ENCODE measurements around the gene GNG13.

Gene GNG13

GRCh38 chr16:796296-797119, 4.0 kb downstream of the GNG13 start:
- TF ChIP-seq ZFX (IDR thresholded peaks at IDR 0.05) (no peak), CTCF (conservative IDR thresholded peaks at IDR 0.05) (no peak)
- peak overlapping the region; percentile 78 for H3K27ac ChIP-seq

GRCh38 chr16:795580-796229, 4.8 kb downstream of the GNG13 start:
- TF ChIP-seq ZFX (IDR thresholded peaks at IDR 0.05) (no peak), CTCF (conservative IDR thresholded peaks at IDR 0.05) (no peak; the same call in 1 of the 2 replicates)
- peak overlapping the region; percentile 78 for H3K27ac ChIP-seq

GRCh38 chr16:794853-795466, 5.6 kb downstream of the GNG13 start:
- peak overlapping the region; percentile 69 for H3K27ac ChIP-seq
- TF ChIP-seq ZFX (IDR thresholded peaks at IDR 0.05) (no peak), CTCF (conservative IDR thresholded peaks at IDR 0.05) (no peak)

GRCh38 chr16:794091-794822, 6.3 kb downstream of the GNG13 start:
- TF ChIP-seq ZFX (IDR thresholded peaks at IDR 0.05): no peak
- TF ChIP-seq CTCF (conservative IDR thresholded peaks at IDR 0.05): no peak
- peak overlapping the region; percentile 69 for H3K27ac ChIP-seq

- TF ChIP-seq CTCF (conservative IDR thresholded peaks at IDR 0.05): no peak
- TF ChIP-seq ZFX (IDR thresholded peaks at IDR 0.05): no peak
- H3K27ac ChIP-seq: no peak overlapping the region
These were observed 7.1 kb downstream of the GNG13 start for GRCh38 chr16:793414-793813.

- no peak overlapping the region for H3K27ac ChIP-seq
- no peak for TF ChIP-seq ZFX (IDR thresholded peaks at IDR 0.05)
- no peak for TF ChIP-seq CTCF (conservative IDR thresholded peaks at IDR 0.05)
These were observed 8.1 kb downstream of the GNG13 start for GRCh38 chr16:792221-792995.

Measured in C4-2B (cell line).